Suprapubic skin (tissue), 3 donors: ENCODE measurements around the gene KDM2B.

Experiments
- EP300 ChIP-seq: sonication (generic); formaldehyde crosslinking; IDR thresholded peaks from one replicate; pipeline ENCODE4 v1.6.1; 2017; ENCODE audit warnings: antibody characterized with exemption
- POLR2A ChIP-seq, 2 donors: fragments of 450-650 bp; IDR thresholded peaks; one replicate each; pipeline ENCODE4 v1.6.1; 2017; ENCODE audit warnings: antibody characterized with exemption in 2 of 2, mild to moderate bottlenecking in 2 of 2, moderate library complexity in 2 of 2
- TF ChIP-seq, protein P1 (sequence below), 2 donors: fragments of 200-600 bp in 1 of 2; fragments of 450-650 bp in 1 of 2; sonication (generic) in 1 of 2; IDR thresholded peaks; one replicate each; pipeline ENCODE4 v1.5.1; 2016 to 2019; ENCODE audit warnings: antibody characterized with exemption in 2 of 2, mild to moderate bottlenecking in 1 of 2, moderate library complexity in 1 of 2

DNA sequence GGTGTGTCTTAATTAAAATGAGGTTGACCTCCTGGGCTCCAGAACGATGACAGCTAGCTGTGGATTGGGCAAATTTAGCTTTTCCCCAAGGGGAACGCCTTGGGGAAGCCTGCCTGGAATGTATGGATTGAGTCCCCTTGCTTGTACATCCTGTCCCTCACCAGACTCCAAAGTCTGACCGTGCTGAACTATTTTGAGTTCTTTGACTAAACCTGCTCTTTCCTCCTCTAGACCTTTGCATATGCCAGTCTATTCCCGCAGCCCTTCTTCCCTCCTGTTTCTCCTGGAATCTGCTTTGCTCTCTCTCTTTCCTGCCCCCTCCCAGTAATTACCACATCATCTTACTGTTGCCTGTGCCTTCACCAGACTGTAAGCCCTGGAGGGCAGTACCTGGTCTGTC, 11.5 kb upstream of the KDM2B start:
- TF ChIP-seq, protein P1, sequence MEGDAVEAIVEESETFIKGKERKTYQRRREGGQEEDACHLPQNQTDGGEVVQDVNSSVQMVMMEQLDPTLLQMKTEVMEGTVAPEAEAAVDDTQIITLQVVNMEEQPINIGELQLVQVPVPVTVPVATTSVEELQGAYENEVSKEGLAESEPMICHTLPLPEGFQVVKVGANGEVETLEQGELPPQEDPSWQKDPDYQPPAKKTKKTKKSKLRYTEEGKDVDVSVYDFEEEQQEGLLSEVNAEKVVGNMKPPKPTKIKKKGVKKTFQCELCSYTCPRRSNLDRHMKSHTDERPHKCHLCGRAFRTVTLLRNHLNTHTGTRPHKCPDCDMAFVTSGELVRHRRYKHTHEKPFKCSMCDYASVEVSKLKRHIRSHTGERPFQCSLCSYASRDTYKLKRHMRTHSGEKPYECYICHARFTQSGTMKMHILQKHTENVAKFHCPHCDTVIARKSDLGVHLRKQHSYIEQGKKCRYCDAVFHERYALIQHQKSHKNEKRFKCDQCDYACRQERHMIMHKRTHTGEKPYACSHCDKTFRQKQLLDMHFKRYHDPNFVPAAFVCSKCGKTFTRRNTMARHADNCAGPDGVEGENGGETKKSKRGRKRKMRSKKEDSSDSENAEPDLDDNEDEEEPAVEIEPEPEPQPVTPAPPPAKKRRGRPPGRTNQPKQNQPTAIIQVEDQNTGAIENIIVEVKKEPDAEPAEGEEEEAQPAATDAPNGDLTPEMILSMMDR (IDR thresholded peaks at IDR 0.05): no peak
- TF ChIP-seq POLR2A (IDR thresholded peaks at IDR 0.05) (no peak), EP300 (no peak)
